Measurements from ENCODE around the gene ACSS3. TPM values are rescaled to one million over a fixed set of nuclear protein-coding genes. Genes with fewer than 3 reads are reported as not detected.
"Not testable (repeated sequence)": the region's sequence is repeated elsewhere in the genome, so short reads cannot be mapped to it uniquely, and the experiment has no call there.

Gene ACSS3
- polyA plus RNA-seq, 1 donor (not counting 4 experiments of a cell fraction or from before 2014, with no cell fraction given): 0.30 TPM

DNA sequence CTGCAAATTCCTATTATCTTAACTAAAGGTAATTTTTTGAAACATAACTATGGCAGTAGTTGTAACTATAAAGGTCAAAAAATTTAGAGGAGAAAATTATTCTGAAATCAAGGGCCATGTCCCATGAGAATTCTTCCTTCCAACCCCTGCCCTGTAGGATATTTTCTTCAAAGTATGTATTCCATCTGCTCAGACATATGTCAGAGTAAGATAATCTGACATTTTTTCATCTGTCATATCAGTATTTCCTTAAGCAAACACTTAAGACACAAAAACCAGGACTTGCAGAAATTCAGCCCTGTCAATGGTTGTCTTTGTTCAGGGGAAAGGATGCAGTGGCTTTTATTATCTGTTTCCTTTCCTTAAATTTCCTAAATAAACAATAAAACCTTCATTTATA, 36.3 kb downstream of the ACSS3 start:
- H3K4me1 ChIP-seq (ENCODE audit: control insufficient read depth, extremely low read depth, insufficient read depth, low read length): no peaks in the 10 kb centered on the region
- FAIRE-seq (no peak), DNase-seq (ENCODE audit: low read depth, low spot score) (no peak)
- H3K4me3 ChIP-seq (ENCODE audit: control insufficient read depth in 2 of 3, extremely low read depth in 1 of 3, insufficient read depth in 2 of 3, low read depth in 1 of 3, low read length in 3 of 3): no peak overlapping the region
- no peak overlapping the region for H2AFZ ChIP-seq (ENCODE audit: control insufficient read depth, low read length)
- dilution Hi-C loops (cut with MboI; ENCODE audit: extremely low pct_ligation_motif_present, low sequenced_read_pairs): no loop called here
- no peak overlapping the region for H3K27ac ChIP-seq (ENCODE audit: control insufficient read depth, insufficient read depth, low read length)
- H3K9ac ChIP-seq (ENCODE audit: control insufficient read depth, extremely low read depth, insufficient read depth, low read length): no peak overlapping the region
- H3K27me3 ChIP-seq (ENCODE audit: control insufficient read depth, extremely low read depth, insufficient read depth, low read length): no peaks in the 10 kb centered on the region
- TF ChIP-seq EZH2 (IDR thresholded peaks at IDR 0.05; ENCODE audit: low read length): no peak
- TF ChIP-seq, protein P1, sequence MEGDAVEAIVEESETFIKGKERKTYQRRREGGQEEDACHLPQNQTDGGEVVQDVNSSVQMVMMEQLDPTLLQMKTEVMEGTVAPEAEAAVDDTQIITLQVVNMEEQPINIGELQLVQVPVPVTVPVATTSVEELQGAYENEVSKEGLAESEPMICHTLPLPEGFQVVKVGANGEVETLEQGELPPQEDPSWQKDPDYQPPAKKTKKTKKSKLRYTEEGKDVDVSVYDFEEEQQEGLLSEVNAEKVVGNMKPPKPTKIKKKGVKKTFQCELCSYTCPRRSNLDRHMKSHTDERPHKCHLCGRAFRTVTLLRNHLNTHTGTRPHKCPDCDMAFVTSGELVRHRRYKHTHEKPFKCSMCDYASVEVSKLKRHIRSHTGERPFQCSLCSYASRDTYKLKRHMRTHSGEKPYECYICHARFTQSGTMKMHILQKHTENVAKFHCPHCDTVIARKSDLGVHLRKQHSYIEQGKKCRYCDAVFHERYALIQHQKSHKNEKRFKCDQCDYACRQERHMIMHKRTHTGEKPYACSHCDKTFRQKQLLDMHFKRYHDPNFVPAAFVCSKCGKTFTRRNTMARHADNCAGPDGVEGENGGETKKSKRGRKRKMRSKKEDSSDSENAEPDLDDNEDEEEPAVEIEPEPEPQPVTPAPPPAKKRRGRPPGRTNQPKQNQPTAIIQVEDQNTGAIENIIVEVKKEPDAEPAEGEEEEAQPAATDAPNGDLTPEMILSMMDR (optimal IDR thresholded peaks at IDR 0.05 in 1 of 3, IDR thresholded peaks at IDR 0.05 in 1 of 3, conservative IDR thresholded peaks at IDR 0.05 in 1 of 3; ENCODE audit: extremely low read depth in 1 of 3, insufficient read depth in 2 of 3, low read length in 3 of 3): no peak
- no peaks in the 10 kb centered on the region for H3K9me3 ChIP-seq (ENCODE audit: control insufficient read depth, low read depth, low read length)
- H3K36me3 ChIP-seq (ENCODE audit: control insufficient read depth in 2 of 2, extremely low read depth in 1 of 2, insufficient read depth in 2 of 2, low read length in 2 of 2): no peaks in the 10 kb centered on the region
- no peaks in the 10 kb centered on the region for H3K79me2 ChIP-seq (ENCODE audit: control insufficient read depth, insufficient read depth, low read length)
- H4K20me1 ChIP-seq (ENCODE audit: control insufficient read depth, extremely low read depth, insufficient read depth, low read length): no peaks in the 10 kb centered on the region
- no peaks in the 10 kb centered on the region for H3K9me1 ChIP-seq (ENCODE audit: control insufficient read depth, extremely low read depth, insufficient read depth, low read length)
- no peak overlapping the region for H3K4me2 ChIP-seq (ENCODE audit: control insufficient read depth, extremely low read depth, insufficient read depth, low read depth, low read length)

GRCh38 chr12:81119069-81119468, 41.2 kb downstream of the ACSS3 start:
- dilution Hi-C loops (cut with MboI; ENCODE audit: extremely low pct_ligation_motif_present, low sequenced_read_pairs); FAIRE-seq: not testable (repeated sequence)

DNA sequence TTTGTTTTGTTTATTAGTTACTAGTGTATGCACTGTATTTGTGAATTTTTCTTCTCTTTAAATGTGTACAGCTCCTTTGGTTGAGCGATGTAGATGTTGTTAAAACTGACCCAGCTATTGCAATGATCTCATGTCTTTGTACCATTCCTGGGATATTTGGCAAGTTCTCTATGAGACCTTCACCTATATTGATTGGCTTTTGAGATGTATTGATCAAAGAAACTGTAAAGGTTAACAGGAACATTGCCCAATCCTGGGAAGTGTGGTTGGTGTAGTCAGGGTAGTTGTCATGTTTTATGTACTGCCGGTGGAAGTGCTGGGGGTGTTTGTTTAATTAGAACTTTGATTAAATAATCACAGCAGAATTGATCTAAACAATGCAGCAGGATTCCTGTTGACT, 43.1 kb downstream of the ACSS3 start:
- Histone ChIP-seq H3K27me3 (ENCODE audit: control insufficient read depth, extremely low read depth, insufficient read depth, low read length) (no peaks in the 10 kb centered on the region), H4K20me1 (ENCODE audit: control insufficient read depth, extremely low read depth, insufficient read depth, low read length) (no peaks in the 10 kb centered on the region), H3K36me3 (ENCODE audit: control insufficient read depth in 2 of 2, extremely low read depth in 1 of 2, insufficient read depth in 2 of 2, low read length in 2 of 2) (no peaks in the 10 kb centered on the region), H3K27ac (ENCODE audit: control insufficient read depth, insufficient read depth, low read length) (no peak overlapping the region), H3K4me3 (ENCODE audit: control insufficient read depth in 2 of 3, extremely low read depth in 1 of 3, insufficient read depth in 2 of 3, low read depth in 1 of 3, low read length in 3 of 3) (no peak overlapping the region), H3K79me2 (ENCODE audit: control insufficient read depth, insufficient read depth, low read length) (no peaks in the 10 kb centered on the region), H3K9me3 (ENCODE audit: control insufficient read depth, low read depth, low read length) (no peaks in the 10 kb centered on the region), H3K4me1 (ENCODE audit: control insufficient read depth, extremely low read depth, insufficient read depth, low read length) (no peaks in the 10 kb centered on the region), H3K9me1 (ENCODE audit: control insufficient read depth, extremely low read depth, insufficient read depth, low read length) (no peaks in the 10 kb centered on the region), H2AFZ (ENCODE audit: control insufficient read depth, low read length) (no peak overlapping the region), H3K4me2 (ENCODE audit: control insufficient read depth, extremely low read depth, insufficient read depth, low read depth, low read length) (no peak overlapping the region), H3K9ac (ENCODE audit: control insufficient read depth, extremely low read depth, insufficient read depth, low read length) (no peak overlapping the region)
- dilution Hi-C loops (cut with MboI; ENCODE audit: extremely low pct_ligation_motif_present, low sequenced_read_pairs): no loop called here
- FAIRE-seq (no peak), DNase-seq (ENCODE audit: low read depth, low spot score) (no peak)
- TF ChIP-seq, protein P1 (optimal IDR thresholded peaks at IDR 0.05 in 1 of 3, IDR thresholded peaks at IDR 0.05 in 1 of 3, conservative IDR thresholded peaks at IDR 0.05 in 1 of 3; ENCODE audit: extremely low read depth in 1 of 3, insufficient read depth in 2 of 3, low read length in 3 of 3): no peak
- TF ChIP-seq EZH2 (IDR thresholded peaks at IDR 0.05; ENCODE audit: low read length): no peak

More at GRCh38 chr12:81119069-81119468, 41.2 kb downstream of the ACSS3 start:
- not testable (repeated sequence) for H3K4me1 ChIP-seq (ENCODE audit: control insufficient read depth, extremely low read depth, insufficient read depth, low read length); H3K79me2 ChIP-seq (ENCODE audit: control insufficient read depth, insufficient read depth, low read length); H3K27me3 ChIP-seq (ENCODE audit: control insufficient read depth, extremely low read depth, insufficient read depth, low read length); H3K36me3 ChIP-seq (ENCODE audit: control insufficient read depth in 2 of 2, extremely low read depth in 1 of 2, insufficient read depth in 2 of 2, low read length in 2 of 2); DNase-seq (ENCODE audit: low read depth, low spot score); H3K27ac ChIP-seq (ENCODE audit: control insufficient read depth, insufficient read depth, low read length); H3K4me3 ChIP-seq (ENCODE audit: control insufficient read depth in 2 of 3, extremely low read depth in 1 of 3, insufficient read depth in 2 of 3, low read depth in 1 of 3, low read length in 3 of 3); H2AFZ ChIP-seq (ENCODE audit: control insufficient read depth, low read length); H3K9ac ChIP-seq (ENCODE audit: control insufficient read depth, extremely low read depth, insufficient read depth, low read length); H4K20me1 ChIP-seq (ENCODE audit: control insufficient read depth, extremely low read depth, insufficient read depth, low read length); H3K9me1 ChIP-seq (ENCODE audit: control insufficient read depth, extremely low read depth, insufficient read depth, low read length); H3K9me3 ChIP-seq (ENCODE audit: control insufficient read depth, low read depth, low read length); H3K4me2 ChIP-seq (ENCODE audit: control insufficient read depth, extremely low read depth, insufficient read depth, low read depth, low read length)

All from keratinocyte (primary cell).